ENCODE results near the gene KRT2. TPM values are rescaled to one million over a fixed set of nuclear protein-coding genes. Genes with fewer than 3 reads are reported as not detected.

The KRT2 gene
- total RNA-seq, 6 experiments from 2014 or later = not detected

DNA sequence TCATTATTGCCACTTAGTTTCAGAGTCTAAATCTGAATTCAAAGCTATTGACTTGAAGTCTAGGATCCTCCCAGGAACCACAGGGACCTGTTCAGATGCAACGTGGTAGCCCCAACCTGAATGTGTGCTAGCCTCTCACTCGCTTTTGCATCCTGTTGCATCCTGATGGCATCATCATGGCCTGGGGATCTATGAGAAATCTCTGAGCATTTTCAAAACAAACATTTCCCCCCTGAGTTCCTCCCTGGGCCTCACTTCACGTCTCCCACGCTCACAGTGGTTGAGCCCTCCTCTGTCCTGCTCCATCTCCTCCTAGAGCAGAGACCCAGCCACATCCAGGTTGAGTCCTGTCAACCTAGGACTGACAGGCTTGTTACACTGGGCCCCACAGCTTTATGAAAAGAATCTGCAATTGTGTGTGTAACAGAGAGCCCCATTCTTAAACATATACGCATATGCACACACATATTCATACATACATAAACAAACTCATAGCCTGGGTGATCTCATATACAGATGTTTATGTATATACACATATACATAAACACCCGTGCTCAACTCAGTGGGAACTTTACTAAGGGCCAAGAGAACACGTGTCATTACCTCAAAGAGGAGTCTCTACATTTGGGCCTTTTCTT lies 45.3 kb downstream of the KRT2 start:
- Mint-ChIP-seq H3K27me3 (ENCODE audit: insufficient read depth) (peaks cover 43% of the 10 kb centered on the region), H3K27ac (no peak overlapping the region), H3K36me3 (ENCODE audit: low read depth) (no peaks in the 10 kb centered on the region), H3K4me3 (no peak overlapping the region), H3K4me1 (ENCODE audit: low read depth) (no peaks in the 10 kb centered on the region), H3K9me3 (no peaks in the 10 kb centered on the region)
- TF ChIP-seq, protein P1, sequence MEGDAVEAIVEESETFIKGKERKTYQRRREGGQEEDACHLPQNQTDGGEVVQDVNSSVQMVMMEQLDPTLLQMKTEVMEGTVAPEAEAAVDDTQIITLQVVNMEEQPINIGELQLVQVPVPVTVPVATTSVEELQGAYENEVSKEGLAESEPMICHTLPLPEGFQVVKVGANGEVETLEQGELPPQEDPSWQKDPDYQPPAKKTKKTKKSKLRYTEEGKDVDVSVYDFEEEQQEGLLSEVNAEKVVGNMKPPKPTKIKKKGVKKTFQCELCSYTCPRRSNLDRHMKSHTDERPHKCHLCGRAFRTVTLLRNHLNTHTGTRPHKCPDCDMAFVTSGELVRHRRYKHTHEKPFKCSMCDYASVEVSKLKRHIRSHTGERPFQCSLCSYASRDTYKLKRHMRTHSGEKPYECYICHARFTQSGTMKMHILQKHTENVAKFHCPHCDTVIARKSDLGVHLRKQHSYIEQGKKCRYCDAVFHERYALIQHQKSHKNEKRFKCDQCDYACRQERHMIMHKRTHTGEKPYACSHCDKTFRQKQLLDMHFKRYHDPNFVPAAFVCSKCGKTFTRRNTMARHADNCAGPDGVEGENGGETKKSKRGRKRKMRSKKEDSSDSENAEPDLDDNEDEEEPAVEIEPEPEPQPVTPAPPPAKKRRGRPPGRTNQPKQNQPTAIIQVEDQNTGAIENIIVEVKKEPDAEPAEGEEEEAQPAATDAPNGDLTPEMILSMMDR (IDR thresholded peaks at IDR 0.05) = no peak
- DNase-seq = no peak

DNA sequence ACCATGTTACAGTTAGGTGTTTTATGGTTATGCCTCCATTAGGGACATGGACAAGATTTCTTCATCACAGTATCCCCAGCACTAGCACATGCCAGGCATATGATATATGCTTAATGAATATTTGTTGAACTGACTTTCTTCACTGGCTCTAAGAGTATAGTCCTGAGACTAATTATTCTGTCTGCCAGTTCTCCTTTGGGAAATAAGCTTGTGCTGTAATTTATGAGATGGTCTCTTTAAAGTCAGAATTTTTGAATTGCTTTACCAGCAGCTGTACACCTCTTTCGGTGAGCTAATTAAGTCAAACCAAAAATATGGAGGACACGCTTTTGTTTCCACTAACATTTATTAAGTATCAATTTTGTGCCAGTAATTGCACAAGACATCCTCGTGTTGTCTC lies 45.9 kb downstream of the KRT2 start:
- Mint-ChIP-seq H3K36me3 (ENCODE audit: low read depth) (no peaks in the 10 kb centered on the region), H3K9me3 (no peaks in the 10 kb centered on the region), H3K27ac (no peak overlapping the region), H3K4me3 (no peak overlapping the region), H3K4me1 (ENCODE audit: low read depth) (no peaks in the 10 kb centered on the region), H3K27me3 (ENCODE audit: insufficient read depth) (peaks cover 43% of the 10 kb centered on the region)
- DNase-seq = no peak
- TF ChIP-seq, protein P1 (IDR thresholded peaks at IDR 0.05) = no peak

DNA sequence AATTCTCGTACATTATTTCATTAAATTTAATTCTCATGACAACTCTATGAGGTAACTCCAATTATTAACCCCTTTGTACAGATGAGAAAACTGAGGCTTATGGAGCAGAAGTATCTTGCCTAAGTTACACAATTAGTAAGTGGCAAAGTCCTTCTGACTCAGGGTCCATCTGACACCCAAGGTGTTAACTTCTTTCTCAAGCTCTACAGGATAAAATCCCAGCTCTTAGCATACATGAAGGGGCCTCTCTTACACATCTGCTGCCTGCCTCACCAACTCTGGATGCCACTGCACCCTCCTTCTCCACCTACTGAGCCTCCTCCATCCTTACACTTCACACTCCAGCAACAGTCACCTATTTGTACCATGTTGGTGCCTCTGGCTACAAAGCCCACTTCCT lies 46.5 kb downstream of the KRT2 start:
- Mint-ChIP-seq H3K36me3 (ENCODE audit: low read depth) (no peaks in the 10 kb centered on the region), H3K4me3 (no peak overlapping the region), H3K27ac (no peak overlapping the region), H3K27me3 (ENCODE audit: insufficient read depth) (peaks cover 43% of the 10 kb centered on the region), H3K4me1 (ENCODE audit: low read depth) (no peaks in the 10 kb centered on the region), H3K9me3 (no peaks in the 10 kb centered on the region)
- TF ChIP-seq, protein P1 (IDR thresholded peaks at IDR 0.05) = no peak
- DNase-seq = no peak

- no peak overlapping the region for H3K4me3 Mint-ChIP-seq
- H3K27me3 Mint-ChIP-seq (ENCODE audit: insufficient read depth) = peaks cover 50% of the 10 kb centered on the region
- DNase-seq = no peak
- TF ChIP-seq, protein P1 (IDR thresholded peaks at IDR 0.05) = no peak
- H3K4me1 Mint-ChIP-seq (ENCODE audit: low read depth) = no peaks in the 10 kb centered on the region
- H3K27ac Mint-ChIP-seq = no peak overlapping the region
- H3K36me3 Mint-ChIP-seq (ENCODE audit: low read depth) = no peaks in the 10 kb centered on the region
- no peaks in the 10 kb centered on the region for H3K9me3 Mint-ChIP-seq
These were observed 47.2 kb downstream of the KRT2 start for GRCh38 chr12:52604859-52605258.

DNA sequence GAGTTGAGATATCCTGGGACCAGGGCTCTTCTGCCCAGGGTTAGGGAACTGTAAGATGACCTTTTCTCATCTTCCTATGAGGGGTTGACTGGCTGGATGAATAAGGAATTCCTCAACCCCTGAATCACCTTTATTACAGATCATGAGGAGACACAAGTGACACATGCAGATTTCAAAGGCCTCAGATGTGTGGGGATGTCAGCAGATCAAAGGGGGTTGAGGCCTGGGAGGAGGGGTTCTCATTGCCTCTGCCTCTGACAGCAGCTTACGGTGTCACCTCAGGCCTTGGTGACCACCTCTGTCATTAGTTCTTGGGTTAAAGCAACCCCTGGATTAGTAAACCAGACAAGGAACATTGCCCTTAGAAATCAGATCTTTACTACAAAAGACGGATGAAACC lies 48.7 kb downstream of the KRT2 start:
- no peaks in the 10 kb centered on the region for H3K4me1 Mint-ChIP-seq (ENCODE audit: low read depth)
- TF ChIP-seq, protein P1 (IDR thresholded peaks at IDR 0.05) = no peak

More for the DNA sequence above, 48.7 kb downstream of the KRT2 start:
- H3K4me3 Mint-ChIP-seq = no peak overlapping the region
- H3K36me3 Mint-ChIP-seq (ENCODE audit: low read depth) = no peaks in the 10 kb centered on the region
- H3K27ac Mint-ChIP-seq = no peak overlapping the region
- H3K27me3 Mint-ChIP-seq (ENCODE audit: insufficient read depth) = peaks cover 47% of the 10 kb centered on the region
- H3K9me3 Mint-ChIP-seq = no peaks in the 10 kb centered on the region
- DNase-seq = no peak
